T-helper 2 cell treated with Interferon-gamma antibody and Interleukin-4, amounts not matched to agents 100 ng/mL and 5 ng/mL, for 36 hours (primary cell): ENCODE results near the gene NIT2. TPM values are rescaled to one million over a fixed set of nuclear protein-coding genes. Genes with fewer than 3 reads are reported as not detected.
"Not testable (repeated sequence)": the region's sequence is repeated elsewhere in the genome, so short reads cannot be mapped to it uniquely, and the experiment has no call there.

Source experiments
- intact Hi-C: fragments of 100-400 bp; cut with micrococcal nuclease; formaldehyde crosslinking; loops from one replicate; pipeline ENCODE4 v1.15.1; 2023
- total RNA-seq: library from RNA; stranded (reverse); gene quantifications from 2 replicates; pipeline ENCODE4 v1.2.3, GENCODE V29; 2022

The NIT2 gene
- total RNA-seq: 46.4 and 49.6 TPM in 2 replicates

DNA sequence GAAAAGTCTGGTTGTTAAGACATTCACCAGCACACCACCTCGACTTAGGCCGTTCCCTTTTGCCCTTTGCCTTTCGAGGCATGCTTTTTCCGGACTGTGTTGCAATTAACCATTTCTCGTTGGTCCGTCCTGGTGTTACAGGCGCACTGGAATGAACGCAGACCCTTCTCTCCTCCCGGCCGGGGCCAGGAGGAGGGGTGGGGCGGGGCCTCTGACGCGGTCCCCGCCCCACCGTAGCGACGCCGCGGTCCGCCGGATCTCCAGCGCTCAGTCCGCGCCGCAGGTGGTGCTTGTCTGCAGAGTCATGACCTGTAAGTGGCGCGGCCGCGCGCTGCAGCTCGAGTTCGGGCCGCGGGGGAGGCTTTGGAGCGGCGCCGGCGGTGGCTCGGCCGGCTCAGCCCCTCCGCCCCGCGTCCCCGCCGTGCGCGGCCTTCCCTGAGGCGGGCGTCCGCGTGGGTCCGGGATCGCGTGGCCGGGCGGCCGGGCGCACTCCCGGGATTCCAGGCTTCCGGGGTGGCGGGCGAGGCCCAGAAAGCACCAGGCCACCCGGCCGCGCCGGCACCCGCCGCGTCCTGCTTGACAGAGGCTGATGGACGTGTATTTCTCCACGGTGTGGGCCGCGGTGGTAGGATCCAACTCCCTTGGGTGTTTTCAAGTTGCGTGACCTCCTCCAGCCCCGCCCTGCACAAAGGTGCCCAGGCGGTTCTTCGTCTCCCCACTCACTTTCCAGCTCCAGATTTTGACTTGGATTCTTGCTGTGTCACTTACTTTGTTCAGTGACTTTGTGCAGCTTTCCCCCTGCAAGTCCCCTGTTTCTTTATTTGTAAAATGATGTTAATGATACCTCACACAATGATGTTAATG lies at the start of gene NIT2:
NIT2 (plus strand) TSS at position 270 of the 864 bp plus-strand sequence; CDS start at position 305, 35 bp downstream.
- intact Hi-C loops: loop anchor here (1.0 to 5.0 kb wide), 4 partner anchors 16 to 375 kb away; partner anchors contain the start of genes LNP1, TBC1D23, TFG and TOMM70

DNA sequence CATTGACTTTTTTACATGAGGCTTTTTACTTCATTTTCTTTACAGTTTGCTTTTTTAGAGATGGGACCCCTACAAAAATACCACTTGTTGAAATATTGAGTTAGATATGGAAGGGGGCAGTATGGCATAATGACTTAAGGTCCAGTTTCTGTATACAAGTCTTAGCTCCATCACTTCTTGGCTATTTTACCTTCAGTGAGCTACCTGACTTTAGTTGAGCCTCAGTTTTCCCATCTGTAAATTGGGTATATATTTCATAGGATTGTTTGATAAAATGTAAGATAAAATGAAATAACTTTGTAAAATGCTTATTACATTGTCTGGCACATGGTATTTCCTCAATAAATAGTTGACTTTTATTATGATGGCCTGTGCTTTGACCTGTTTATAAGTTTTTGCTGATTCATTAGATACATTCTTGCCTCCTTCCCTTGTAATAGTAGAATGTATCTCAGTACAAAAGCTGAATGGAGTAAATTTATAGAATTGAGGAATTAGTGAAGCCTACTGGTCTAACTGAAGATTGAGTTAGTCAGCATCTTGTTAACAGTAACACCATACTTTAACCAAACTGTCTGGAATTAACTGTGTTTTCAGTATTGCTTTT lies 46.2 kb upstream of the NIT2 start:
- intact Hi-C loops: no loop called here

DNA sequence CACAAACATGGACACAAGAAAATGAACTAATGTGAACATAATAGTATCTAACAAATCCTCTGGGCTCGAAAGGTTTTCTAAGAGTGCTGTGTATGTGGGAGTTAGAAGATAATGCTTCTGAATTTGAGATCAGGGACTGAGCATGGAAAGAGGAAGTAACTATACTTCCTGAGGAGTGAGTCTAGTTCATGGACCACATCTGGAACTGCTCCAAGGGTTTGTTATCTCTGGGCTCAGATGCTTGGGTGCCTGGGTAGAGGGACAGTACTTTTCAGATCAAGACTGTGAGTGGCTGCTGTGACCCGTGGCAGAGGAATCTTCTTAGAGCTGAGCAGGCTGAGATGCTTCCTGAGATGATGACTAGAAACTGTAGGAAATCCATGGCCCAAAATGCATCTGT lies 45.2 kb upstream of the NIT2 start:
- intact Hi-C loops: no loop called here

DNA sequence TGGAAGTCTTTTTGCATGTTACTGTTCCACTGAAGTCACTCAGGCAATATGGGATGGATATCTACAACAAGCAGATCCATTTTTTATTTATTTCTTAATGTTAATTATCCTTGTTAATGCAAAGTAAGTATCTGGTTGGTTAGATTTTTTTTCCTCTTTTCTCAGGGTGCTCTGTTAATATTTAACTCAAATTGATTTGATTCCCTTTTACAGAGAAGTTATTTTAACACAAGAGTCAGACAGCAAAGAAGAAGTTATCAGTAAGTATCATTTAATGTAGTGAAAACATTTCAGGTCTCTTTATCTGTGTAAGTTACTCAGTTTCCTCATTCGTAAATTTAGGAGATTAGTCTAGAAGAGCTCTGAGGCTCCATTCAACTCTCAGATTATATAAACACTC lies 39.5 kb upstream of the NIT2 start:
- intact Hi-C loops: no loop called here

DNA sequence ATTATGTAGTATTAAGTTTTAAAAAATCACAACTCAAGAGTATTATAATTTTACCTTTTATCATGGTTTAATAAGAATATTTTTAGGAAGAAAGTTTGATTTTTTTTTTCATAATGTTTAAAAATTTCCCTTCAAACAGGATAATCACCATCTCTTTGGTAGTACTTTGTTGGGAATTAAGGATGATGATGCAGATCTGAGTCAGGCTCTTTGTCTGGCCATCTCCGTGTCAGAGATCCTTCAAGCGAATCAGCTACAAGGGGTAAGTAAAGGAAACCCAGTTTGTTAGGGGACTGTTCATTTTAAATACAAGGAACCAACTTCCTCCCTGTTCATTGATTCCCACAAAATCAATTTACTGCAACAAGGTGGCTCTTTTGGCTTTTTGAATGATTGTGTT lies 36.8 kb upstream of the NIT2 start:
- intact Hi-C loops: no loop called here

GRCh38 chr3:100299016-100299415 lies 35.5 kb upstream of the NIT2 start:
- intact Hi-C loops: no loop called here

GRCh38 chr3:100306695-100307094 lies 27.9 kb upstream of the NIT2 start:
- intact Hi-C loops: no loop called here

GRCh38 chr3:100310355-100310965 lies 24.1 kb upstream of the NIT2 start:
- intact Hi-C loops: loop anchor here (10.0 kb wide), 1 partner anchor 154 kb away; no protein-coding TSS in a partner anchor

DNA sequence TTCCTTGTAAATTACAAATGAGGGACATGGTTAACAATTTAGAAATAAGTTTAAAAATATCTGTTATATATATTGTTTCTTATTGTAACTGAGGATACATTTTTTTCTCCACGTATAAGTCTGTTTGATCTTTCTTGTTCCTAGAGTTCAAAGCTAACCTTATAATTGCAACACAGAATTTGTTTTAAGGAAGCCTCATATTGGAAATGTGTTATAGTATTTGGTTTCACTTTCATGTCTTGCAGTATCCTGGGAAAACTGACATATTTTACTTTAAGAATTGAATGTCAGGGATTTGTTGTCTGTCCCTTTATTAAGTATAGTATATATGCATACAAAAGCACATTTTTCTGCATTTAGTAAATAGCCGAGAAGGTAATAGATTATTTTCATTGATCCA lies 23.5 kb upstream of the NIT2 start:
- intact Hi-C loops: loop anchor here (10.0 kb wide), 1 partner anchor 154 kb away; no protein-coding TSS in a partner anchor

GRCh38 chr3:100316641-100317069 lies 17.9 kb upstream of the NIT2 start:
- intact Hi-C loops: loop anchor here (1.0 to 10.0 kb wide), 5 partner anchors 84 to 480 kb away; partner anchors contain the start of genes LNP1 and TOMM70

DNA sequence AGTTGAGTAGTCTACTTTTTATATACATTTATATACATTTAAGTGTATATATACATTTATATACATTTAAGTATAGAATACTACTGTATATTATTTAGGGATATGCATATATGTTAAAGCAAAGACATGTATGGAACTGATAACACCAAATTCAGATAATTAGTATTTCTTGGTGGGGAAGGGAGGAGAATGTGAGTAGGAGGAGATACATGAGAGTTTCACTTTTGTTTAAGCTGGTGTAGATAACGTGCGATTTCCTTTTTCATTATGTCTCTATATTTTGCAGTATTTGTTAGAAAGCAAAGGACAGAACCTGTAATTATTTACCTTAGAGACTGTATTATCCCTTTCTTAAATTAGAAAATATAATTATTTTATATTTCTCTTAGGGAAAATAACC lies 16.6 kb upstream of the NIT2 start:
- intact Hi-C loops: loop anchor here (1.0 to 10.0 kb wide), 5 partner anchors 16 to 479 kb away; partner anchors contain the start of genes LNP1, NIT2 and TOMM70

GRCh38 chr3:100319951-100320350 lies 14.6 kb upstream of the NIT2 start:
- intact Hi-C loops: loop anchor here (10.0 kb wide), 1 partner anchor 145 kb away; no protein-coding TSS in a partner anchor

DNA sequence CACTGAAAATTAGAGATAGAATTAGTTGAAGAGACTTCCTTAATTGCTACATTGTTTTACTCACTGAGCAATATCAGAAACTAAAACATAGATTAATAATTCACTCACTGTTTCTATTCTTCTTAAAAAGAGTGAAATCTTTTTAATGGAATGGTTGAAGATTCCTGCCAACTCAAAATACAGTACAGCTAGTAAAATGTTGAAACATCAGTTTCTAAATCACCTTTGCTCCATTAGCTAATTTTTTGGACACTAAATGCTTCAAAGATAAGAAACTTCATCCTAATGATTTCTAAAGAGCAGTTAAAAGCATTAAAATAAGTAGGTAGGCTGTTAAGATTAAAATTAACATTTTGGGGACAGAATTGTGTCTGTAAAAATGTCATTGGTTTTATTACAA lies 10.5 kb upstream of the NIT2 start:
- intact Hi-C loops: no loop called here

DNA sequence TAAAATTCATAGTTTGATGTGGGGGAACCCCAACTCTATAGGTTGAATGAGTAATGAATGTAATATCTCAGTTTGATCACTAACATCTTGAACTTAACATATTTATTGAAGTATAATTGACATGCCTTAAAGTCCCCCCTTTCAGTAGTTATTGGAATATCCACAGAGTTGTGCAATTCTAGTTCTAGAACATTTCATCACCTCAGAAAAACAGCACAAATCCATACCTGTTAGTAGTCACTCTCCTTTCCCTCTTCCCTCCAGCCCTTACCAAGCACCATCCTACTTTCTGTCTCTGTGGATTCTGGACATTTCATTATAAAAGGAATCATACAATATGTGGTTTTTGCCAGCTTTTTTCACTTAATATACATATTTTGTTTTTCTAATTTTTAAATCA lies 8.7 kb upstream of the NIT2 start:
- intact Hi-C loops: no loop called here

DNA sequence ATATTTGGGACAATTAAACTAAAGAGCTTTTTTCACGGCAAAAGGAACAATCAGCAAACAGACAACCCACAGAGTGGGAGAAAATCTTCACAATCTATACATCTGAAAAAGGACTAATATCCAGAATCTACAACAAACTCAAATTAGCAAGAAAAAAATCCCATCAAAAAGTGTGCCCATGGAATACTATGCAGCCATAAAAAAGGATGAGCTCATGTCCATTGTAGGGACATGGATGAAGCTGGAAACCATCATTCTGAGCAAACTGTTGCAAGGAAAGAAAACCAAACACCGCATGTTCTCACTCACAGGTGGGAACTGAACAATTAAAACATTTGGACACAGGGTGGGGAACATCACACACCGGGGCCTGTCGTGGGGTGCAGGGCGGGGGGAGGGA lies 7.2 kb upstream of the NIT2 start:
- intact Hi-C loops: not testable (repeated sequence)

DNA sequence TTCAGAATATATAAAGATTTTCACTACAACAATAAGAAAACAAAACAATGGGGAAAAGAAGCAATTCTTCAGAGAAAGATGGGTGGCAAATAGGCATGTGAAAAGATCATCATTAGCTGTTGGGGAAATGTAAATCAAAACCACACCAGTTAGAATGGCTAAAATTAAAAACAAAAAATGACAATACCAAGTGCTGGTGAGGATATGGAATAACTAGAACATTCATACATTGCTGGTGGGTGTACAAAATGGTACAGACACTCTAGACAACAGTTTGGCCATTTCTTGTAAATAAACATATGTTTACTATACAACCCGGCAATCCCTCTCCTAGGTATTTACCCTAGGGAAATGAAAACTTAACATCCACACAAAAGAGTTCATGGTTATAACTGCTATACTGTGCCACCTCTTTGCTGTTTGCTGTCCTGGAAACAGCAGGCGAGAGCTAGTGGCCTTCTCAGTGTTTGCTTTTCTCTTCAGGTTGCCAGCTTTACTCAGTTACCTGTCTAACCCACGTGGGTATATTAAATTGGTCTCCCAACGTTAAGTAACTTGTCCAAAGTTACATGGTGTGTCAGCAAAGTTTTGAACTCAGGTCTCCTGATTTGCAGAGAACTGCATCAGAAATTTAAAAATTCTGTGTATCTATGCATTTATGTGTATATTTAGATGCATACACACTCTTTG lies 4.6 kb upstream of the NIT2 start:
- intact Hi-C loops: loop anchor here (5.0 kb wide), 1 partner anchor 68 kb away; the partner anchor contains the start of gene TBC1D23

- intact Hi-C loops: loop anchor here (5.0 kb wide), 1 partner anchor 68 kb away; the partner anchor contains the start of gene TBC1D23
These were observed 3.9 kb upstream of the NIT2 start for GRCh38 chr3:100330651-100331050.

GRCh38 chr3:100331660-100332059 lies 2.9 kb upstream of the NIT2 start:
- intact Hi-C loops: loop anchor here (5.0 kb wide), 1 partner anchor 69 kb away; the partner anchor contains the start of gene TBC1D23

DNA sequence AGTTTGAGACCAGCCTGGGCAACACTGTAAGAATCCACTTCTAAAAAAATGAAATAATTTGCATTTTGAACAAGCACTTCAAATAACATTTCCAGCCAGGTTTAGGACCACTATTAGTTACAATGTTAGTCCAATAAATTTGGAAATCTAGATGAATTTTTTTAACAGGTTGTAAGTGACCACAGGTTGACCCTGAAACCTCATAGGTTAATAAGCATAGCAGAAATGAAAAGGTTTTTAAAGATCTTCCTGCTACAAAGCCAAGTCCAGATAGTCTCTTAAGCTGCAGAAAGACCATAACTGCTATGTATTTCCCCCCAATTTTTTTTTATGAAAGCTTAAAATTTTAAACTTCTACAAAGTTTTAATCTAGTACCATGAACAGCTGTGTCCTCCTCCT lies 1.5 kb upstream of the NIT2 start:
- intact Hi-C loops: loop anchor here (5.0 kb wide), 1 partner anchor 71 kb away; the partner anchor contains the start of gene TBC1D23

DNA sequence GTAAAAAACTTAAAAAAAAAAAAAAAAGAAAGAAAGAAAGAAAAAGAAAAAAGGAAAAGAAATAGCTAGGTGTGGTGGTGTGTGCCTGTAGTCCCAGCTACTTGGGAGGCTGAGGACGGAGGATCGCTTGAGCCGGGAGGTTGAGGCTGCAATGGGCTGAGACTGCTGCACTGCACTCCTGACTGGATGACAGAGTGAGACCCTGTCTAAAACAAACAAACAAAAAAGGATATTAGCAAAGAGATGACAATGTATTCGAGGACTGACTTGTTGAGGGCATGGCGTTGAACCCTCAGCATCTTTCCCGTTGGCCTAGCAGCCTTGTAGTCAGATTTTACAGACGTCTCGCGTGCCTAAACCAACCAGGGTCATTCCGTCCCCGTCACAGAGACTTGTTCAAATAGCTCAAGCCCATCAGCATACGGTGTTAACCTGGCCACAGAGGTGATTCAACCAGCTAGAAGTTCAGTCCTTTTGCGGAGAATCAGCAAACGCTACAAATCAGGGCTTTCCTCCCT lies 528 bp upstream of the NIT2 start:
- intact Hi-C loops: loop anchor here (1.0 to 5.0 kb wide), 4 partner anchors 16 to 375 kb away; partner anchors contain the start of genes LNP1, TBC1D23, TFG and TOMM70
